H9 (cell line): ENCODE data around the gene NEDD4L. TPM values are rescaled to one million over a fixed set of nuclear protein-coding genes. Genes with fewer than 3 reads are reported as not detected.

ENCODE experiments used
- DNase-seq: peaks from one replicate; pipeline ENCODE4 v3.0.0-alpha.2; 2017
- H2AFZ ChIP-seq: one replicate; pipeline ENCODE4 v1.6.1; 2013; ENCODE audit warnings: mild to moderate bottlenecking, low read length, control low read depth, moderate library complexity
- H2AK5ac ChIP-seq: 2 replicates; pipeline ENCODE4 v1.6.1; 2013; ENCODE audit warnings: low read length, control low read depth, mixed read lengths; ENCODE audit not compliant: insufficient read length
- H2BK120ac ChIP-seq: one replicate; pipeline ENCODE4 v1.6.1; 2013; ENCODE audit warnings: low read depth, mild to moderate bottlenecking, low read length, control low read depth, inconsistent platforms; ENCODE audit not compliant: poor library complexity, severe bottlenecking
- H2BK12ac ChIP-seq: 2 replicates; pipeline ENCODE4 v1.6.1; 2013; ENCODE audit warnings: low read length, control low read depth, mixed read lengths, low read depth; ENCODE audit not compliant: insufficient read length
- H2BK15ac ChIP-seq: 2 replicates; pipeline ENCODE4 v1.6.1; 2013; ENCODE audit warnings: low read depth, low read length, control low read depth
- H2BK20ac ChIP-seq: one replicate; pipeline ENCODE4 v1.6.1; 2013; ENCODE audit warnings: low read depth, mild to moderate bottlenecking, low read length, control low read depth, inconsistent platforms; ENCODE audit not compliant: poor library complexity, severe bottlenecking
- H2BK5ac ChIP-seq: 2 replicates; pipeline ENCODE4 v1.6.1; 2013; ENCODE audit warnings: low read length, control low read depth, mixed read lengths; ENCODE audit not compliant: insufficient read length
- H3K14ac ChIP-seq: 2 replicates; pipeline ENCODE4 v1.6.1; 2013; ENCODE audit warnings: low read length, control low read depth; ENCODE audit not compliant: insufficient read depth
- H3K18ac ChIP-seq: 2 replicates; pipeline ENCODE4 v1.6.1; 2013; ENCODE audit warnings: low read depth, mild to moderate bottlenecking, mixed read lengths, low read length, control low read depth; ENCODE audit not compliant: insufficient read length
- H3K23ac ChIP-seq: 2 replicates; pipeline ENCODE4 v1.6.1; 2013; ENCODE audit warnings: low read length, control low read depth, mixed read lengths, low read depth; ENCODE audit not compliant: insufficient read length
- H3K23me2 ChIP-seq: 2 replicates; pipeline ENCODE4 v1.6.1; 2013; ENCODE audit warnings: low read depth, mild to moderate bottlenecking, mixed read lengths, low read length, control low read depth; ENCODE audit not compliant: insufficient read length, poor library complexity, severe bottlenecking
- H3K27ac ChIP-seq: 2 replicates; pipeline ENCODE4 v1.5.1; 2013; ENCODE audit warnings: low read length, control low read depth, mixed read lengths, low read depth; ENCODE audit not compliant: insufficient read length
- H3K27me3 ChIP-seq: 2 replicates; pipeline ENCODE4 v1.6.1; 2013; ENCODE audit warnings: low read length, control low read depth, inconsistent platforms; ENCODE audit not compliant: insufficient read depth
- H3K4ac ChIP-seq: 2 replicates; pipeline ENCODE4 v1.6.1; 2013; ENCODE audit warnings: low read depth, mild to moderate bottlenecking, control low read depth, inconsistent platforms, low read length, moderate library complexity
- H3K4me1 ChIP-seq: 2 replicates; pipeline ENCODE4 v1.6.1; 2013; ENCODE audit warnings: low read length, control low read depth, inconsistent platforms; ENCODE audit not compliant: insufficient read depth
- H3K4me2 ChIP-seq: 2 replicates; pipeline ENCODE4 v1.6.1; 2013; ENCODE audit warnings: low read length, control low read depth, mixed read lengths; ENCODE audit not compliant: insufficient read length, insufficient read depth
- H3K56ac ChIP-seq: 2 replicates; pipeline ENCODE4 v1.6.1; 2013; ENCODE audit warnings: low read depth, mild to moderate bottlenecking, mixed read lengths, low read length, control low read depth; ENCODE audit not compliant: insufficient read length
- H3K79me1 ChIP-seq: 2 replicates; pipeline ENCODE4 v1.6.1; 2013; ENCODE audit warnings: low read depth, mild to moderate bottlenecking, moderate library complexity, low read length, control low read depth, inconsistent platforms; ENCODE audit not compliant: insufficient read depth, poor library complexity, severe bottlenecking
- H3K79me2 ChIP-seq: 2 replicates; pipeline ENCODE4 v1.6.1; 2013; ENCODE audit warnings: low read length, control low read depth, inconsistent platforms; ENCODE audit not compliant: insufficient read depth
- H3K9ac ChIP-seq: 2 replicates; pipeline ENCODE4 v1.6.1; 2013; ENCODE audit warnings: low read length, control low read depth, mixed read lengths; ENCODE audit not compliant: insufficient read length; ENCODE audit errors: extremely low read depth
- H3K9me3 ChIP-seq: one replicate; pipeline ENCODE4 v1.6.1; 2013; ENCODE audit warnings: low read depth, low read length, inconsistent platforms; ENCODE audit not compliant: control insufficient read depth
- H3T11ph ChIP-seq: one replicate; pipeline ENCODE4 v1.6.1; 2013; ENCODE audit warnings: mild to moderate bottlenecking, low read length, control low read depth, inconsistent platforms
- H4K20me1 ChIP-seq: one replicate; pipeline ENCODE4 v1.6.1; 2013; ENCODE audit not compliant: control insufficient read depth, insufficient read length, insufficient read depth
- H4K5ac ChIP-seq: 2 replicates; pipeline ENCODE4 v1.6.1; 2013; ENCODE audit warnings: low read depth, mild to moderate bottlenecking, mixed read lengths, low read length, control low read depth; ENCODE audit not compliant: insufficient read length
- H4K8ac ChIP-seq: replicated peaks from 2 replicates; pipeline ENCODE4 v1.6.1; 2013; ENCODE audit warnings: low read length, control low read depth, mixed read lengths, low read depth; ENCODE audit not compliant: insufficient read length
- H4K91ac ChIP-seq: 2 replicates; pipeline ENCODE4 v1.6.1; 2013; ENCODE audit warnings: low read depth, mild to moderate bottlenecking, moderate library complexity, mixed read lengths, low read length, control low read depth; ENCODE audit not compliant: insufficient read length
- H3K27ac Mint-ChIP-seq, 3 experiments: 2 replicates in 2 of 3; 3 replicates in 1 of 3; pipeline ENCODE4 v1.8.0; 2020 to 2021; ENCODE audit warnings: mixed read lengths in 3 of 3, mild to moderate bottlenecking in 1 of 3, moderate library complexity in 1 of 3
- H3K27me3 Mint-ChIP-seq: 2 replicates; pipeline ENCODE4 v1.8.0; 2021; ENCODE audit warnings: low read depth, mild to moderate bottlenecking, moderate library complexity, mixed read lengths
- H3K36me3 Mint-ChIP-seq, 3 experiments: 2 replicates in 2 of 3; 3 replicates in 1 of 3; pipeline ENCODE4 v1.8.0; 2020 to 2021; ENCODE audit warnings: low read depth in 3 of 3, mixed read lengths in 3 of 3; ENCODE audit not compliant: insufficient read depth in 1 of 3
- H3K4me1 Mint-ChIP-seq, 2 experiments: 2 replicates each; pipeline ENCODE4 v1.8.0; 2020; ENCODE audit warnings: mixed read lengths in 2 of 2
- H3K4me3 Mint-ChIP-seq, 2 experiments: 2 replicates in 1 of 2; 3 replicates in 1 of 2; pipeline ENCODE4 v1.8.0; 2020 to 2021; ENCODE audit warnings: mild to moderate bottlenecking in 2 of 2, mixed read lengths in 2 of 2, moderate library complexity in 1 of 2
- H3K9me3 Mint-ChIP-seq, 2 experiments: 2 replicates in 1 of 2; 3 replicates in 1 of 2; pipeline ENCODE4 v1.8.0; 2020; ENCODE audit warnings: mild to moderate bottlenecking in 2 of 2, mixed read lengths in 2 of 2, moderate library complexity in 1 of 2
- CTCF ChIP-seq: fragments of 200-600 bp; sonication (generic); conservative IDR thresholded peaks from 3 replicates; pipeline ENCODE4 v1.8.0; 2021; ENCODE audit warnings: antibody characterized with exemption, mild to moderate bottlenecking
- WGBS: extraction: QIAGEN DNeasy Blood & Tissue Kit; methylation state at CpG from one replicate; pipeline ENCODE4 v1.1.7; 2013; ENCODE audit warnings: missing lambda C conversion rate, low lambda C conversion rate, mixed read lengths; ENCODE audit not compliant: insufficient read length; ENCODE audit errors: extremely low coverage; 5-methylcytosine and 5-hydroxymethylcytosine counted together
- total RNA-seq: library from RNA; stranded (reverse); gene quantifications from 2 replicates; pipeline ENCODE4 v1.2.1, GENCODE V29; 2021

The NEDD4L gene
- total RNA-seq, 1 experiment from 2014 or later, result 76.3 TPM

GRCh38 chr18:58172031-58172430, 128.0 kb downstream of the NEDD4L start:
- H3K27me3 ChIP-seq, result no peaks in the 10 kb centered on the region
- H3K56ac ChIP-seq, result no peak overlapping the region
- peaks cover 2% of the 10 kb centered on the region; the same call in 1 of the 2 replicates for H3K79me2 ChIP-seq
- H2AFZ ChIP-seq, result no peak overlapping the region
- H3K9ac ChIP-seq, result no peak overlapping the region
- Mint-ChIP-seq H3K27ac (peak overlapping the region in 2 of 3 experiments; percentile 14 to 63; a peak in 3 of 7 replicates), H3K27me3 (no peaks in the 10 kb centered on the region), H3K4me1 (peaks cover 25 to 35% of the 10 kb centered on the region in 2 experiments), H3K9me3 (no peaks in the 10 kb centered on the region), H3K4me3 (no peak overlapping the region), H3K36me3 (peaks cover 0 to 6% (median 4%) of the 10 kb centered on the region in 3 experiments; a peak in 5 of 7 replicates)
- no peaks in the 10 kb centered on the region; the same call in 1 of the 2 replicates for H3K4me1 ChIP-seq
- H4K20me1 ChIP-seq, result no peaks in the 10 kb centered on the region
- H3K4me2 ChIP-seq, result no peak overlapping the region
- no peaks in the 10 kb centered on the region for H3K79me1 ChIP-seq
- peak; percentile 17 for DNase-seq
- no peak overlapping the region for H3K14ac ChIP-seq
- no peak overlapping the region for H2AK5ac ChIP-seq
- no CpG with 5 or more reads among the region's 6 CpGs for WGBS
- no peak overlapping the region for H4K8ac ChIP-seq
- H3T11ph ChIP-seq, result no peak overlapping the region
- no peak overlapping the region for H2BK120ac ChIP-seq
- no peak overlapping the region for H3K23ac ChIP-seq
- H3K9me3 ChIP-seq, result no peaks in the 10 kb centered on the region
- H3K4ac ChIP-seq, result no peak overlapping the region
- no peak overlapping the region for H3K18ac ChIP-seq
- no peak overlapping the region for H3K27ac ChIP-seq
- H4K5ac ChIP-seq, result no peak overlapping the region
- H2BK12ac ChIP-seq, result no peak overlapping the region
- no peak overlapping the region for H2BK5ac ChIP-seq
- TF ChIP-seq CTCF, result no peak
- no peak overlapping the region for H4K91ac ChIP-seq
- H2BK20ac ChIP-seq, result no peak overlapping the region
- no peaks in the 10 kb centered on the region for H3K23me2 ChIP-seq
- no peak overlapping the region for H2BK15ac ChIP-seq
